ENCODE data around the gene CCDC15.

DNA sequence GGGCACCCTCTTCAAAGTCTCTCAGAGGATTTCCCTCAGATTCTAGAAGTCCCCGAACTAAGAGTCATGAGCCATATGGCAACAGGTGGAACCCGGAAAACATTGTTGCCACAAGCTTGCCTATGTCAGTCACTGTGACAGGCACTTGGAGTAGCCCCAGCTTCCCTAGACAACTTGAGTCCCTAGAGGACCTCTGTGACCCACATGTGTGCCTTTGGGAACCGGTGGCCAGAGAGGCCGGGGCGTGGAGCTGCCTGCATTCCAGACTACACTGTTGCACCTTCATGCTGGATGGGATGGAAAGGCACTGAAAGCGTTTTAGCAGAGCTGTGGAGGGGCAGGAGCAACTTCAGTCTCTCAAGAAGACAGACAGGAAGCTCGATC, 121.2 kb downstream of the CCDC15 start:
- TF ChIP-seq, protein P1, sequence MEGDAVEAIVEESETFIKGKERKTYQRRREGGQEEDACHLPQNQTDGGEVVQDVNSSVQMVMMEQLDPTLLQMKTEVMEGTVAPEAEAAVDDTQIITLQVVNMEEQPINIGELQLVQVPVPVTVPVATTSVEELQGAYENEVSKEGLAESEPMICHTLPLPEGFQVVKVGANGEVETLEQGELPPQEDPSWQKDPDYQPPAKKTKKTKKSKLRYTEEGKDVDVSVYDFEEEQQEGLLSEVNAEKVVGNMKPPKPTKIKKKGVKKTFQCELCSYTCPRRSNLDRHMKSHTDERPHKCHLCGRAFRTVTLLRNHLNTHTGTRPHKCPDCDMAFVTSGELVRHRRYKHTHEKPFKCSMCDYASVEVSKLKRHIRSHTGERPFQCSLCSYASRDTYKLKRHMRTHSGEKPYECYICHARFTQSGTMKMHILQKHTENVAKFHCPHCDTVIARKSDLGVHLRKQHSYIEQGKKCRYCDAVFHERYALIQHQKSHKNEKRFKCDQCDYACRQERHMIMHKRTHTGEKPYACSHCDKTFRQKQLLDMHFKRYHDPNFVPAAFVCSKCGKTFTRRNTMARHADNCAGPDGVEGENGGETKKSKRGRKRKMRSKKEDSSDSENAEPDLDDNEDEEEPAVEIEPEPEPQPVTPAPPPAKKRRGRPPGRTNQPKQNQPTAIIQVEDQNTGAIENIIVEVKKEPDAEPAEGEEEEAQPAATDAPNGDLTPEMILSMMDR (IDR thresholded peaks at IDR 0.05), result no peak
- no peak for TF ChIP-seq POLR2A (IDR thresholded peaks at IDR 0.05)
- no peak for TF ChIP-seq POLR2AphosphoS5 (IDR thresholded peaks at IDR 0.05)

Data from stomach (tissue), 4 donors.